ENCODE results near the gene ATP6V0B. TPM values are rescaled to one million over a fixed set of nuclear protein-coding genes. Genes with fewer than 3 reads are reported as not detected.
A peak's percentile ranks its signal among the peaks of the same experiment; 100 is the strongest.

Gene ATP6V0B
- total and polyA plus RNA-seq, 2 of the 8 experiments (the other 6 are each of a cell fraction or from before 2014, with no cell fraction given) = 105 to 308 TPM

GRCh38 chr1:43982241-43982640, 7.5 kb downstream of the ATP6V0B start:
- no peaks in the 10 kb centered on the region for H3K9me3 ChIP-seq (ENCODE audit: insufficient read depth in 2 of 2, low read depth in 1 of 2, low read length in 1 of 2)
- no peak for TF ChIP-seq MAX (IDR thresholded peaks at IDR 0.05)
- no peak for TF ChIP-seq ATF3 (IDR thresholded peaks at IDR 0.05; ENCODE audit: insufficient read depth, low read depth, low read length)
- no peak for TF ChIP-seq SIX5 (IDR thresholded peaks at IDR 0.05; ENCODE audit: low read depth, low read length)
- TF ChIP-seq KDM5A (IDR thresholded peaks at IDR 0.05; ENCODE audit: low read length) = no peak

More at GRCh38 chr1:43982241-43982640, 7.5 kb downstream of the ATP6V0B start:
- Histone ChIP-seq H4K20me1 (replicated peaks in 1 of 2; ENCODE audit: control insufficient read depth in 1 of 2, insufficient read depth in 2 of 2, low read length in 2 of 2) (peaks cover 0 to 27% of the 10 kb centered on the region in 2 experiments), H3K56ac (replicated peaks; ENCODE audit: insufficient read length, low read depth, low read length) (no peak overlapping the region), H3K18ac (ENCODE audit: extremely low read depth, low read length) (no peak overlapping the region), H2BK15ac (ENCODE audit: low read length) (no peak overlapping the region), H3K79me2 (ENCODE audit: control insufficient read depth in 1 of 2, insufficient read depth in 2 of 2, low read length in 2 of 2) (peaks cover 0 to 11% of the 10 kb centered on the region in 2 experiments; a peak in 2 of 4 replicates), H2BK120ac (replicated peaks; ENCODE audit: low read depth, low read length) (no peak overlapping the region), H2BK12ac (ENCODE audit: low read depth, low read length) (no peak overlapping the region), H4K91ac (replicated peaks; ENCODE audit: insufficient read length, low read length) (no peak overlapping the region), H3K23me2 (ENCODE audit: low read depth, low read length) (peaks cover 16% of the 10 kb centered on the region), H3K4ac (replicated peaks; ENCODE audit: insufficient read length, low read depth, low read length) (no peak overlapping the region), H3K79me1 (ENCODE audit: low read depth, low read length) (peaks cover 20% of the 10 kb centered on the region), H3K4me3 (ENCODE audit: extremely low read depth in 1 of 4, insufficient read depth in 2 of 4, low read depth in 3 of 4, low read length in 4 of 4) (no peak overlapping the region), H3K9ac (replicated peaks in 1 of 4; ENCODE audit: extremely low read depth in 1 of 4, low read depth in 3 of 4, low read length in 3 of 4) (no peak overlapping the region), H2BK5ac (ENCODE audit: low read depth, low read length) (0 out of 2 replicates have a peak overlapping the region, but pooled peaks have one; percentile 35), H3K23ac (ENCODE audit: insufficient read length) (no peak overlapping the region), H2BK20ac (ENCODE audit: low read length) (no peak overlapping the region), H3K4me2 (ENCODE audit: insufficient read depth in 1 of 2, low read depth in 2 of 2, low read length in 2 of 2) (no peak overlapping the region), H3K4me1 (replicated peaks in 1 of 4; ENCODE audit: control insufficient read depth in 3 of 4, insufficient read depth in 4 of 4, low read length in 3 of 4) (peaks cover 4 to 13% (median 11%) of the 10 kb centered on the region in 4 experiments), H3K36me3 (ENCODE audit: control insufficient read depth in 2 of 4, insufficient read depth in 4 of 4, low read length in 3 of 4) (peaks cover 2 to 26% (median 10%) of the 10 kb centered on the region in 4 experiments; a peak in 4 of 8 replicates), H4K8ac (ENCODE audit: extremely low read depth, insufficient read depth, low read length) (0 out of 2 replicates have a peak overlapping the region, but pooled peaks have one; percentile 29), H3K14ac (ENCODE audit: insufficient read length) (no peak overlapping the region), H4K5ac (ENCODE audit: insufficient read length, low read depth, low read length) (no peak overlapping the region), H2AFZ (ENCODE audit: low read length) (no peak overlapping the region), H3K27me3 (replicated peaks in 1 of 4; ENCODE audit: control insufficient read depth in 3 of 4, extremely low read depth in 1 of 4, insufficient read depth in 3 of 4, low read length in 3 of 4) (no peaks in the 10 kb centered on the region), H2AK5ac (ENCODE audit: low read depth, low read length) (no peak overlapping the region; the same call in 1 of the 2 replicates), H3K27ac (ENCODE audit: low read depth, low read length) (no peak overlapping the region)
- POLR2A ChIA-PET (ENCODE audit: partially characterized antibody) = interaction anchor here (0.5 to 1.7 kb wide), 3 partner anchors 9 to 81 kb away, joined by 3 read pairs; partner anchors contain the start of gene CCDC24
- WGBS, 2 experiments (ENCODE audit: extremely low coverage in 1 of 2, insufficient coverage in 1 of 2, insufficient read length in 1 of 2, insufficient replicate concordance in 2 of 2, low coverage in 1 of 2, low lambda C conversion rate in 2 of 2, missing lambda C conversion rate in 1 of 2) = 90% methylated on average over 8 of the region's 8 CpGs; no CpG with 5 or more reads in 1 of the 2 experiments
- DNase-seq (ENCODE audit: low read depth in 1 of 2, low spot score in 2 of 2) (no peak), FAIRE-seq (no peak)
- CTCF ChIA-PET (ENCODE audit: partially characterized antibody) = no interaction called here
